SK-N-MC (cell line): Measurements from ENCODE around the gene PHLDA2.

ENCODE experiments used
- DNase-seq: peaks from one replicate; pipeline ENCODE4 v3.0.0-alpha.2; 2011; ENCODE audit warnings: low read depth, low spot score
- H3K27ac ChIP-seq: fragments of 200-600 bp; sonication (generic); 2 replicates; pipeline ENCODE4 v1.5.1; 2016; ENCODE audit warnings: mixed run types
- H3K36me3 ChIP-seq: fragments of 200-600 bp; sonication (generic); 2 replicates; pipeline ENCODE4 v1.6.1; 2017; ENCODE audit warnings: antibody characterized with exemption, low read length, mixed read lengths; ENCODE audit not compliant: insufficient read depth
- H3K4me3 ChIP-seq: fragments of 200-600 bp; sonication (generic); 2 replicates; pipeline ENCODE4 v1.5.1; 2016
- H3K9ac ChIP-seq: fragments of 200-600 bp; sonication (generic); 2 replicates; pipeline ENCODE4 v1.8.0; 2017; ENCODE audit warnings: mixed run types, mixed read lengths; ENCODE audit not compliant: insufficient read length
- H3K9me3 ChIP-seq: fragments of 200-600 bp; sonication (generic); 2 replicates; pipeline ENCODE4 v1.6.1; 2017; ENCODE audit warnings: low read depth, mild to moderate bottlenecking, antibody characterized with exemption, low read length, moderate library complexity, mixed read lengths
- EZH2 ChIP-seq: fragments of 200-600 bp; sonication (generic); IDR thresholded peaks from one replicate; pipeline ENCODE4 v1.6.1; 2017; ENCODE audit warnings: antibody characterized with exemption
- FOXP2 ChIP-seq: optimal IDR thresholded peaks from 2 replicates; pipeline ENCODE3; 2011; ENCODE audit warnings: mild to moderate bottlenecking, moderate library complexity; ENCODE audit not compliant: insufficient read depth; ENCODE audit errors: extremely low read length, control extremely low read depth
- POLR2AphosphoS5 ChIP-seq: IDR thresholded peaks from 2 replicates; pipeline ENCODE4 v1.6.1; 2012; ENCODE audit warnings: mild to moderate bottlenecking, low read depth, low read length, borderline replicate concordance

PHLDA2 gene

DNA sequence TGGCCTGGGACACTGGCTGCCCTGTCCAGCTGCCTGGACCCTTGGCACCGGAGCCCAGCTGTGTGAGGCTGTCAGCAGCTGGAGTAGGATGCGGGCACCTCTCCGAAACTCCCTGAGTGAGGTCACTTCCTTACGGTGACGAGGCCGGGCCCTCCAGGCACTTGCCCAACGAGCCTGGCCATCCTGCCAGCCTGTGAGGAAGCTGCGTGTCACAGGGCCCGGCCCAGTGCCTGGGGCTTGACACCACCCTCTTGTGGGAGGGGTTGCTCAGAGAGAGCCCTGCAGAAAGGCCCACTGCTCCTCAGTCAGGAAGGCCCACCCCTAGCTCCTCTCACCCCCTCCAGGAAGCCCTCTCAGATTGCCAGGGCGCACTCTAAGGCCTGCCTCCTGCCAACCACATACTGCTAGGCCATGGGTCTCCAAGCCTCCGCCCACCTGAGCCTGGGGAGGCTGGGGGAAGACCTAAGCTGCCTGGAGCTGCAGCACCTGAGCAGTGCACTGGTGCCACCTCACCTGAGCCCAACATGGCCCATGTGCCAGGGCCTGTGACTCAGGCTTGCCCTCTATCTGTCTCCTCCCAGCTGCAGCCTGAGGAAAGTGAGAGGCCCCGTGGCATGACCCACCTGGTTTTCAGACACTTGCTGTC is 4.3 kb upstream of the PHLDA2 start:
- Histone ChIP-seq H3K36me3 (no peaks in the 10 kb centered on the region), H3K27ac (no peak overlapping the region), H3K4me3 (no peak overlapping the region), H3K9me3 (peaks cover 4% of the 10 kb centered on the region; the same call in 1 of the 2 replicates), H3K9ac (no peak overlapping the region)
- TF ChIP-seq POLR2AphosphoS5 (no peak), EZH2 (no peak), FOXP2 (no peak)
- no peak for DNase-seq

DNA sequence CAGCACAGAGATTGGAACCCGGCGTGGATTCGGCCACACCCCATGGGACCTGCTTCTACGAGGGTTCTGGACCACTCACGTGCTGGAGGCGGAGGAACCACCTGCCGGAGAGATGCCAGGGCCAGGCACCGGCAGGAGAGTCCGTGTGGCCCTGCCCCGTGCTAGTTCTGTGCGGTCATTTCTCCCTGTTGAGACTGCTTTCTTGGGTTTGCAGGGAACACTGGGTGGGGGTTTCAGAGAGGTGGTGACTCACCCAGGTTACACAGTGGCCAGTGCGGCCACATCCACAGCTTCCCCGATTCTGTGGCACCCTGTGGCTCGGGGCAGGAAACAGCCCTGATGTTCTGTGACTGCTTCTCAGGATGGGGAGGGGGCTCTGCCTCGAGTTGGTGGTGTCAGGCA is 3.6 kb upstream of the PHLDA2 start:
- no peak overlapping the region for H3K9ac ChIP-seq
- DNase-seq: no peak
- peaks cover 4% of the 10 kb centered on the region; the same call in 1 of the 2 replicates for H3K9me3 ChIP-seq
- no peak for TF ChIP-seq POLR2AphosphoS5
- TF ChIP-seq FOXP2: no peak
- no peak for TF ChIP-seq EZH2
- no peaks in the 10 kb centered on the region for H3K36me3 ChIP-seq
- H3K4me3 ChIP-seq: no peak overlapping the region
- H3K27ac ChIP-seq: no peak overlapping the region

DNA sequence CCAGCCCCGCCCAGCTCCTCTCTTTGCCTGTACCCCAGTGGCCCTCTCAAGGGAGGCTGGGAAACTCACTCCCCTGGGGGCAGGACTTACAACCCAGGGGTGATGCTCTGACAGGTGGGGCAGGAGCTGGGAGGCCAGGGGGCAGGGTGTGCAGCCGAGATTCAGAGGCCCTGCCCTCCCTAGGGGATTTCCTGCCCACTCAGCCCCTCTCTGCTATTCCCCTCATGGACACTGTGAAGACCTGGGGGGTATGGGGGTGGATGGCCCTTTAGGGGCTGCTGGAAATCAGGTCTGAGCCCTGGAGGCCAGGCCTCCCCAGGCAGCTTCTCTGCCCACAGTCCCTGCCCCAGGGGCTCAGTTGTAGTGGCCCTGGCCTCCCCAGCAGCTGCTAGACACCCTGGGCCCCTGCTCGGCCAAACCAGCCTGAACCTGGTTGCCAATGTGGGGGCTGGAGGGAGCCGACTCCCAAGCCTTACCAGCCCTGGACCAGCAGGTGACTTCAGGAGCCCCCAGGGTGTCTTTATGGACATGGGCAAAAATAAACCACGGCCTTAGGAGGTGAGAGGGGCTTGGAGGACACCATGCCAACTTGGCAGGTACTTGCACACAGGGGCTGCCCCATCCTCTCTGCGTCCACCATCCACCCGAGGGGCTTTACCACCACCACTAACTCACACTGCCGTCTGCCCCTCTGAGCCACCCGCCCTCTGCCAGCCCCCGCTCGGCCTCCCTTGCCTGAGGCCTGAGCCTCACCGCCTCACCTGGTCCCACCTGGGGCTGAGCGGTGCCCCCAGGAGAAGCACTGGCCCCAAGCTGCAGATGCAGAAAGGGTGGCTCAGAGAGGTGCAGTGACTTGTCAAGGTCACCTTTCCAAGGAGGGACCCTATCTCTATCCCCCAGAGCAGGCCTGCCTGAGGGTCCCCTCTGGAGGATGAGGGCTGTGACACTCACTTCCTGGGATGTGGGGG is 2.8 kb upstream of the PHLDA2 start:
- DNase-seq: no peak
- no peak overlapping the region for H3K4me3 ChIP-seq
- no peak overlapping the region for H3K27ac ChIP-seq
- H3K9me3 ChIP-seq: no peaks in the 10 kb centered on the region
- H3K36me3 ChIP-seq: no peaks in the 10 kb centered on the region
- TF ChIP-seq EZH2 (no peak), POLR2AphosphoS5 (no peak), FOXP2 (no peak)
- H3K9ac ChIP-seq: no peak overlapping the region

DNA sequence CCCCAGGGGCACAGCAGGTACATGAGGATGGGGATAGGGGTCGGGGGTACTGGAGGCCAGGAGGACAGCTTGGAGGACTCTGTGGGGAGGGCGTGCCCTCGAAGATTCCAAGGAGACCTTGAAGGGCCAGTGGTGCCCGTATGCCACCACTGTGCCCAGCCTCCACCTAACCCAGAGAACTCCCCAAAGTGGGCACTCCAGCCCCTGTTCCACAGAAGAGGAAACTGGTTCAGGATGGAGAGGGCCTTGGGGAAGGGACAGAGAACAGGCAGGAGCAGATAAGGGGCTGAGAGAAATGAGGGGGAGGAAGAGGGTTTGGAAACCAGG is 2.2 kb upstream of the PHLDA2 start:
- H3K36me3 ChIP-seq: no peaks in the 10 kb centered on the region
- no peak overlapping the region for H3K27ac ChIP-seq
- no peaks in the 10 kb centered on the region for H3K9me3 ChIP-seq
- no peak for DNase-seq
- H3K4me3 ChIP-seq: no peak overlapping the region
- no peak overlapping the region for H3K9ac ChIP-seq
- no peak for TF ChIP-seq EZH2
- no peak for TF ChIP-seq POLR2AphosphoS5

DNA sequence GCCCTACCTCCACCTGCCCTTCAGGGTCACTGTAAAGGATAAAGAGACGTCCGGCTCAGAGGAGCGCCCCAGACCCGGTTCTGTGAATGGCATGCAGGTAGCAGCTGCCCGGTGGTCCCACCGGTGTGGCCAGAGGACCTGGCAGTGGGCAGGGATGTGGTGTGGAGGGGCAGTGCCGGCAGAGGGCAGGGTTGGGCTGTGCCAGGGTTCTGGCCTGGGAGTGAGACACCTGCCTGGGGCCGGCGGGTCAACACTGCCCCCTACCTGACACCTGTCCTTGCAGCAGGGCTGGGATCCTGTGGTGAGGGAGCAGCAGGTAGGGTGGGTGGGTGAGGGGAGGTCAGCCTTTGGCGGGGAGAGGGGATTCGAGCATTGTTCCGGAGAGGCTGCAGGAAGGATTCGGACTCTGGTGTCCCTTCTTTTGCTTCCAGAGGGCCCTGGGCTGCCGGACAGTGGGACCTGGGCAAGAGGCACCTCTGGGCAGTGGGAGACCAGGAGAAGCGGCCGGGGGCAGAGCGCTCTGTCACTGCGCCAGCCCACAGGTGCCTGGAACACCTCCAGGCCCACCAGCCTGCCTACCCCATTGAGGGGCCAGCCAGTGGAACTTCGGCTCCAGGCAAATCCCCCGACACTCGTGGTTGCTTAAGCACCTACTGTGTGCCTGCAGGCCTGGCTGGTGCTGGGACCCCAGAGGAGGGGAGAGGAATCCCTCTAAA is 1.6 kb upstream of the PHLDA2 start:
- Histone ChIP-seq H3K27ac (no peak overlapping the region), H3K9ac (no peak overlapping the region), H3K9me3 (no peaks in the 10 kb centered on the region), H3K4me3 (no peak overlapping the region), H3K36me3 (no peaks in the 10 kb centered on the region)
- no peak for TF ChIP-seq FOXP2
- TF ChIP-seq POLR2AphosphoS5: no peak
- TF ChIP-seq EZH2: no peak
- DNase-seq: no peak

DNA sequence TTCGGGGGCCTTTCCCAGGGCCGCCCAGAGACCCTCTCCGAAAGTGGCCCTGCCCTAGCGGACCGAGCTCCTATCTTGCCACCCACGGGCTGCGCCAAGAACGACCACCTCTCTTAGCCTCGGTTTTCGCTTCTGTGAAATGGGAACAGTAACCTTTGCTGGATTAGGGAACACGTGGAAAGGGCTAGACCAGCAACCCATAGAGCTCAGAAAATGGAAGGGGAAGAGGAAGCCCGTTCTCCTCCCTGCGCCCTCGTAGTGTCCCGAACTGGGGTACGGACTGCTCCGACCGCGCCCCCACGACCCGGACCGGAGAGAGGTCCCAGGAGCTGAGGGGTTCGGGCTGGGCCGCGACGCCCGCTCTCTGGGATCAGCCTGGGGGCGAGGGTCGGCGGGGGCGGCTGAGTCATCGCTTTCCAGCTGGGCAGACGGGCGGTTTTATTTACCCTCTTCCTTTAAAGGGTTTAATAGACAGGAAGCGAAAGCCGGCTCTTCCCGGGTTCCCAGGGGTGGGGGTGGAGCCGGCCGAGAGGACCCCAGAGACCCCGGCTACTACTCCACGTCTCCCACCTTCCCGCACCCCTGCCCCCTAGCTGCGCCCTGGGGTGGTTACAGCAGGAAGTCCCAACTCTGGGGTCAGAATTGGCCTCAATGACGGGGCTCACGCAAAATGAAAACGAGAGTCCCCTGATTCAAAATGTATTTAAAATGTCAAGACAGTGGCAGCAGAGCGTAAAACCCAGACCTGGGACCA is 907 bp upstream of the PHLDA2 start:
- Histone ChIP-seq H3K9ac (no peak overlapping the region), H3K27ac (no peak overlapping the region), H3K9me3 (no peaks in the 10 kb centered on the region), H3K4me3 (peak overlapping the region; percentile 63), H3K36me3 (no peaks in the 10 kb centered on the region)
- no peak for DNase-seq
- TF ChIP-seq EZH2: no peak
- no peak for TF ChIP-seq POLR2AphosphoS5

DNA sequence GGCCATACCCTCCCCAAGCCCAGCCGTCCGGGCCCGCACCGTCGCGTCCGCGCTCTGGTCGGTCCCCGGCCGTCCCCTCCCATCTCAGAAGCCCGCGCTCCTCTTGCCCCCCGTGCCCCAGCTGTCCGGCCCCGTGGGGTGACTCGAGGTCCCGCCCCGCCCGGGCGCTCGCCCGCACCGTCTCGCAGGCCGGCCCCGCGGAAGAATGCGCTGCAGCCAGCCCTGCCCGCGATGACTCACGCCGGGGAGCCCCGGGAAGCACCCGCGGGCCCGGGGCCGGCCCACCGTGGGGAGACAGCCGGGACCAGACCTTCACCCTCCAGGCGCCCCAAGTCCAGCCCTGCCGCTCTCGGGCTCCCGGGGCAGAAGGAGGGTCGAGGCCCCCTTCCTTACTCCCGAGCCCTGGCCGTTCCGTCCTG is 320 bp upstream of the PHLDA2 start:
- H3K4me3 ChIP-seq: peak overlapping the region; percentile 63
- no peak overlapping the region for H3K27ac ChIP-seq
- no peak for DNase-seq
- TF ChIP-seq POLR2AphosphoS5: no peak
- no peak for TF ChIP-seq EZH2
- TF ChIP-seq FOXP2: no peak
- no peak overlapping the region for H3K9ac ChIP-seq
- no peaks in the 10 kb centered on the region for H3K36me3 ChIP-seq
- H3K9me3 ChIP-seq: no peaks in the 10 kb centered on the region

DNA sequence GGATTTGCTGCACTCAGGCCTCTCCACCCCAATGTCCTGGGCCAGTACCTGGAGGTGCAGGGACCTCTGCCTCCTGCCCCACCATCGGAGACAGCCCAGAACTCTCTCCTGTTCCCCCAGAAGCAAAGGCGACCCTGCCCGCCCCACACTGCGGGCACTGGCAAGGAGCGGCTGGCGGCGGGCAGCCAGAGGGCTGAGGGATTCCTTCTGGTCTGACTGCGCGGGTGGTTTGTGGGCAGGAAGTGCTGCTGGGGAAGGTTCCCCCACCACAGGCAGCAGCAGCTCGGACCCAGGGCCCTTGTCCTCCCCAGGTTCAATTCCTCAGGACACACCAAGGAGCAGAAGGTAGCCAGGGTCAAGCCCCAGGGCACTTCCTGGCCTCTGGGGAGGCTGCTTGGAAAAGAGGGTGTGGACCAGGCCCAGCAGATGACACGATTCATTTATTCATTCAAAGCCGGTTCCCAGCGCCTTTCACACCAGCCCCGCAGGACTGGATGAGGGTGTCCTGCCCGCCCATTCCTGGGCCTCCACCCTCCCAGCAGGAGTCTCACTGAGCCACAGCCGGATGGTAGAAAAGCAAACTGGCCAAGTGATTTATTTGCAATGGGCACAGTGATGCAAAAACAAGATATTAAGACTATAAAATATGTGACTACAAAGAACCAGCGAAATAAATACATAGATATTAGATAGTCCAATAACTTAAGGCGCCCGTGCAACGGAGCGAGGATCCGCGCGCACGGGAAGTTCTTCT is 1.2 kb downstream of the PHLDA2 start:
- Histone ChIP-seq H3K9ac (no peak overlapping the region), H3K27ac (no peak overlapping the region), H3K4me3 (peak overlapping the region; percentile 73), H3K36me3 (no peaks in the 10 kb centered on the region), H3K9me3 (no peaks in the 10 kb centered on the region)
- no peak for TF ChIP-seq EZH2
- no peak for TF ChIP-seq FOXP2
- TF ChIP-seq POLR2AphosphoS5: no peak
- no peak for DNase-seq
